Fibroblast of pulmonary artery (primary cell): ENCODE measurements around the gene POLD4.

Experiments
- DNase-seq: peaks from one replicate; pipeline ENCODE4 v3.0.0-alpha.2; 2010; ENCODE audit warnings: low read depth
- H3K4me3 ChIP-seq: replicated peaks from 2 replicates; pipeline ENCODE4 v1.5.1; 2011; ENCODE audit warnings: low read depth, mild to moderate bottlenecking, control low read depth, low read length, moderate library complexity
- CTCF ChIP-seq: IDR thresholded peaks from 2 replicates; pipeline ENCODE4 v1.5.1; 2011; ENCODE audit warnings: mild to moderate bottlenecking, control low read depth, low read length, inconsistent platforms; ENCODE audit errors: missing control alignments

The POLD4 gene

GRCh38 chr11:67302571-67303131 lies 50.7 kb downstream of the POLD4 start:
- peak; percentile 35 for DNase-seq
- H3K4me3 ChIP-seq = peak overlapping the region; percentile 70
- TF ChIP-seq CTCF = no peak

- H3K4me3 ChIP-seq = no peak overlapping the region
- TF ChIP-seq CTCF = no peak
- DNase-seq = no peak
These were observed 51.3 kb downstream of the POLD4 start for GRCh38 chr11:67301951-67302516.

GRCh38 chr11:67301313-67301921 lies 51.9 kb downstream of the POLD4 start:
- H3K4me3 ChIP-seq = no peak overlapping the region
- no peak for DNase-seq
- TF ChIP-seq CTCF = no peak
